KG1 (cell line): ENCODE measurements around the gene NAA25.
"Not testable (repeated sequence)": the region's sequence is repeated elsewhere in the genome, so short reads cannot be mapped to it uniquely, and the experiment has no call there.

Experiments
- DNase-seq: peaks from one replicate; lab custom pipeline; 2025; lab: John Stamatoyannopoulos, UW

Gene NAA25

GRCh38 chr12:112061137-112061536 is 47.4 kb downstream of the NAA25 start:
- no peak for DNase-seq

- DNase-seq, result no peak
Measured at GRCh38 chr12:112049351-112049750, 59.2 kb downstream of the NAA25 start.

GRCh38 chr12:112046003-112046402 is 62.6 kb downstream of the NAA25 start:
- DNase-seq, result no peak

- DNase-seq, result not testable (repeated sequence)
Measured at GRCh38 chr12:112036614-112037013, 72.0 kb downstream of the NAA25 start.

- no peak for DNase-seq
Measured at GRCh38 chr12:112035219-112035785, 73.3 kb downstream of the NAA25 start.

GRCh38 chr12:112032292-112032691 is 76.3 kb downstream of the NAA25 start:
- DNase-seq, result no peak

- DNase-seq, result no peak
Measured at GRCh38 chr12:112031472-112031871, 77.1 kb downstream of the NAA25 start.

GRCh38 chr12:112029301-112029700 is 79.3 kb downstream of the NAA25 start:
- DNase-seq, result no peak

- DNase-seq, result no peak
Measured at GRCh38 chr12:112025808-112026375, 82.7 kb downstream of the NAA25 start.

GRCh38 chr12:112023759-112024396 is 84.7 kb downstream of the NAA25 start:
- DNase-seq, result no peak

GRCh38 chr12:112022241-112023016 is 86.2 kb downstream of the NAA25 start:
- no peak for DNase-seq

GRCh38 chr12:112020947-112021457 is 87.6 kb downstream of the NAA25 start:
- DNase-seq, result no peak

- no peak for DNase-seq
Measured at GRCh38 chr12:112018571-112019237, 89.9 kb downstream of the NAA25 start.

GRCh38 chr12:112017041-112017440 is 91.5 kb downstream of the NAA25 start:
- DNase-seq, result no peak

GRCh38 chr12:112015938-112016337 is 92.6 kb downstream of the NAA25 start:
- DNase-seq, result no peak

GRCh38 chr12:112013601-112014402 is 94.8 kb downstream of the NAA25 start:
- DNase-seq, result no peak

GRCh38 chr12:112012775-112013600 is 95.6 kb downstream of the NAA25 start, which contains the start of the genes ERP29 and TMEM116:
TSS of gene ERP29 (plus strand) at chr12:112013426. CDS start at chr12:112013466, 40 bp downstream.
TSS of gene TMEM116 (minus strand) at chr12:112013165. CDS start at chr12:112005270, 7,895 bp downstream.
- peak; percentile 97 for DNase-seq

GRCh38 chr12:112011685-112012084 is 96.9 kb downstream of the NAA25 start:
- DNase-seq, result no peak

GRCh38 chr12:112010415-112011344 is 97.9 kb downstream of the NAA25 start:
- no peak for DNase-seq
